Middle frontal gyrus (tissue), 1 donor: ENCODE measurements around the gene MRPL51.
"Not testable (repeated sequence)": the region's sequence is repeated elsewhere in the genome, so short reads cannot be mapped to it uniquely, and the experiment has no call there.

Source experiments
- DNase-seq: peaks from one replicate; pipeline ENCODE4 v3.0.0-alpha.2; 2015; ENCODE audit warnings: low spot score; ENCODE audit errors: extremely low spot score

MRPL51 gene

DNA sequence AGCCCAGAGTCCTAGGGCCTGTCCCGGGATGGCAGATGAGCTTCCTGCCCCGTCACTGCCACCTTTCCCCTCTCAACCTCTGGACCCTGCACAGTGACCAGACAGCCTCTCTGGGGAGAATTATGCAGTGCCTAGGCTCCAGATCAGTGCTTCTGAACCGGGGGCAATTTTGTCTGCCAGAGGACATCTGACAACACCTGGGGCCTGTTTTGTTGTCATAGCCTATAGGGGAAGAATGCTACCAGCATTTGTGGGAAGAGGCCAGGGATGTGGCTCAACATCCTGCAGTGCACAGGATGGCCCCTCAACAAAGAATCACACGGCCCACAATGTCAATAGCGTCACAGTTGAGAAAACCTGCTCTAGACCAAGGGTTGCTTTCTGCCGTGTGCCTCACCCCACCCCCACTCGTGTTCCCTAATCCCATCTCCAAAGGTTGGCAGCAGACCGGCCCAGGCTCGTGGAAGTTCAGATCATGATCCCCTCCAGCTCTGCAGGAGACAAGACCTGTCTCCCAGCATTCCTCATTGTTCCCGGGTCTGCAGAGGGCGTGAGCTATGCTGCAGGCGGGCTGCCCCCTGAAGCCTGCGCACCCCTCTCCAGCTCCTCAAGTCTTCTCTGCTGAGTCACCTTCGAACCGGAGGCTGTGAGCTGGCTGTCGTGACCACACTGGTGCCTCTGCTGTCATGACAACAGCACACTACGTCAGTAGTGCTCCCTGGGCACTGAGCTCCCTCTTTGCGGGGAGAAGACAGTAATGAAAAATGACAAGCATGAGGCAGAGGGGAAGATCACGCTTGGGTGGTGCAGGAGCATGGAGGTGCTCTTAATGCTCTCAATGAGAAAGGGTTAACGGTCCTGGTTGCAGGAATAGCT, 39.2 kb upstream of the MRPL51 start:
- DNase-seq, result peak; percentile 76

DNA sequence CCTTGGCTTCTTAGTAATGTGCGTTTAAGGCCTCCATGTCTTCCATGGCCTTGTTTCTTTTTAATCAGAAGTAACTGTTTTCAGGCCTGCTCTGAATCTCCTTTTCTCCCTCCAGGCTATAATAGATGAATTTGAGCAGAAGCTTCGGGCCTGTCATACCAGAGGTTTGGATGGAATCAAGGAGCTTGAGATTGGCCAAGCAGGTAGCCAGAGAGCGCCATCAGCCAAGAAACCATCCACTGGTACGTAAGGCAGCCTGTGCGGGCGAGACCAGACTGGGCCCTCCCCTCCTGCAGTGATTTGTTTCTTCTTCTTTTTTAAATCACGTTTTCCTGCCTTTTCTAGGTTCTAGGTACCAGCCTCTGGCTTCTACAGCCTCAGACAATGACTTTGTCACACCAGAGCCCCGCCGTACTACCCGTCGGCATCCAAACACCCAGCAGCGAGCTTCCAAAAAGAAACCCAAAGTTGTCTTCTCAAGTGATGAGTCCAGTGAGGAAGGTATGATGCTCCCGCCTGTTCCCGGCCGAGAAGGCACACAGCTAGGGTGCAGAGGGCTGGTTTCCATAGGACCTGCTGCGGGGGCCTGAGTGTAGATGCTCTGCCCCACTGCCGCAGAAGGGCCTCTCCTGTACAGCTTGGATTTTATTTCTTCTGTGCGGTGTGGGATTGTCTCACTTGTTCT, 37.7 kb upstream of the MRPL51 start:
- DNase-seq, result no peak

DNA sequence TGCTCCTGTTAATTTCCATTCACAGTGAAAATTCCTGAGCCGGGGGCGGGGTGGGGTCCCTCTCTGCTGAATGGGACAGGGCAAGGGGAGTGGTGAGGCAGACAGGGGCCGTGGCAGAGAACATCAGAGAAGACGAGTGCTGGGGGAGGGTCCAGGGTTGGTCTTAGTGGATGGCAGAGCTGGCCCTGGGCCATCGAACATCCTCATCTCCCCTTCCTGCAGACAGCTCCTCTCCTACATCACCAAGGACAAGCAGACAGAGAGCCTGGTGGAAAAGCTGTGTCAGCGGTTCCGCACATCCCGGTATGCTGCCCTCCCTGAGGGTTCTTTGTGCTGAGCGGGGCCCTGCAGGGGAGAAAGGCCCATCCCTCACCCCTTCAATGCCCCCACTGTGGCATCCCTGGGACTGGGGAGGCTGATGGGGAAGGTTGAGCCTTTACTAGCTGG, 36.3 kb upstream of the MRPL51 start:
- no peak for DNase-seq

DNA sequence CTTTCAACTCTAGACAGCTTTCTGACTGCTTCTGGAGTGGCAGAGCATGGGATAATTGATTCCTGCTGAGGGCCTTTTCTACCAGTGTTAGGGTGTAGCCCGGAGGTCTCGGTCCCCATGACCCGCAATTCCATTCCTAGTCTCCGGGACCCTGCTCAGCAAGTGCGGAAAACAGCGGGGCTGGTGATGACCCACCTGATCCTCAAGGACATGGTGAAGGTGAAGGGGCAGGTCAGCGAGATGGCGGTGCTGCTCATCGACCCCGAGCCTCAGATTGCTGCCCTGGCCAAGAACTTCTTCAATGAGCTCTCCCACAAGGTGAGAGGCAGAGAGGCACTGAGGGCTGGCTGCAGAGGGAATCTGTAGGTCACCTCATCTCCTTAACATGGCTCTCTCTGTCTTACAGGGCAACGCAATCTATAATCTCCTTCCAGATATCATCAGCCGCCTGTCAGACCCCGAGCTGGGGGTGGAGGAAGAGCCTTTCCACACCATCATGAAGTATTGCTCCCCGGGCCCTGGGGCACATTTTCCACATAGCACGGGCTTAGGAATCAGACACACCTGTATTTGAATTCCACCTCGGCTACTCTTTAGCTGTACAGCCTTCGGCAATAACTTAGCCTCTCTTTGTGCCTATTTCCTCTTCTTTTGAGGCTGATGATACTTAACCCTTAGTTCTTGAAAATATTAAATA, 35.6 kb upstream of the MRPL51 start:
- no peak for DNase-seq

DNA sequence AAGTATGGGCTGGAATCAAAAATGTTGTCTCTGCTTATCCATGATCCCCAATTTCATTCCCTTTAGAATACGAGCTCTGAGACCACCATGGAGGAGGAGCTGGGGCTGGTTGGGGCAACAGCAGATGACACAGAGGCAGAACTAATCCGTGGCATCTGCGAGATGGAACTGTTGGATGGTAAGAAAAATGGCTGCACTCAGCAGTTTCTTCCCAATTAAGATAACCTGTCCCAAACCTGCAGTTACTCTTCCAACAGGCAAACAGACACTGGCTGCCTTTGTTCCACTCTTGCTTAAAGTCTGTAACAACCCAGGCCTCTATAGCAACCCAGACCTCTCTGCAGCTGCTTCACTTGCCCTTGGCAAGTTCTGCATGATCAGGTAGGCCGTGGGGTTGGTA, 34.6 kb upstream of the MRPL51 start:
- no peak for DNase-seq

DNA sequence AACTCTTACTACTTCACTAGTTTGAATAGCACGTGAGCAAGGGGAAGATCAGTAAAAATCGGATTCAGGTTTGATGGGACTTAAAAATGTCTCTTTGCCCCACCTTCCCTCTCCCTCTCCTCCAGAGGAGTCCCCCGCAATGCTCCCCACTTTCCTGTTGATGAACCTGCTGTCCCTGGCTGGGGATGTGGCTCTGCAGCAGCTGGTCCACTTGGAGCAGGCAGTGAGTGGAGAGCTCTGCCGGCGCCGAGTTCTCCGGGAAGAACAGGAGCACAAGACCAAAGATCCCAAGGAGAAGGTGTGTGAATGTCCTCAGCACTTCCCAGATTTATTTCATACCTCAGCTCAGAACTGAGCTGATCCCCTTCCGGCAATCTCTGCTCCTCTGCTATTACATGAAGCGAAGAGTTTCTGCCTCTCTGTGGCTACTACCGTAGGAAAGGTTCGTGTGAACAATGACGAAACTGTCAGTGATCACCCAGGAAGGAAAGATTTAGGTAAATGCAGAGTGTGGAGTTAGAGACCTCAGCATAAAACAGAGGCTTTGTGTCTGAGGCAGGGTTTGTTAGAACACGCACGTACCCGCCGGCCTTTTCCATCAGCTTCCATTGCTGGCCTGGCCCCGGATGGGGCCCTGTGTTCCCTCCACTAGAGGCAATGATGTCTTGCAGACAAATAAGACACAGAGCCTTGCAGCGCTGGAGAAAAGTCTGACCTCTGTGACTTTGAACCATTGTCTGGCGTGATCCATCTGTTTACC, 33.9 kb upstream of the MRPL51 start:
- no peak for DNase-seq

DNA sequence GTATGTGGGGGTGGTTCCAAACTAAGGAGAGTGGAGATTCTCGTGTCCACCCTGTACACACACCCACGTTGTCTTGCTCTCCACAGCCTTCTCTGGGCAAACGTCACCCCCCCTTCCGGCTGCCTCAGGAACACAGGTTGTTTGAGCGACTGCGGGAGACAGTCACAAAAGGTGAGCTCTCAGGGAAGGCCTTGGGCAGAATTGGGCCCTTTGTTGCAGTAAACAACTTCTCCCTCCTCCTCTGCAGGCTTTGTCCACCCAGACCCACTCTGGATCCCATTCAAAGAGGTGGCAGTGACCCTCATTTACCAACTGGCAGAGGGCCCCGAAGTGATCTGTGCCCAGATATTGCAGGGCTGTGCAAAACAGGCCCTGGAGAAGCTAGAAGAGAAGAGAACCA, 33.1 kb upstream of the MRPL51 start:
- no peak for DNase-seq

DNA sequence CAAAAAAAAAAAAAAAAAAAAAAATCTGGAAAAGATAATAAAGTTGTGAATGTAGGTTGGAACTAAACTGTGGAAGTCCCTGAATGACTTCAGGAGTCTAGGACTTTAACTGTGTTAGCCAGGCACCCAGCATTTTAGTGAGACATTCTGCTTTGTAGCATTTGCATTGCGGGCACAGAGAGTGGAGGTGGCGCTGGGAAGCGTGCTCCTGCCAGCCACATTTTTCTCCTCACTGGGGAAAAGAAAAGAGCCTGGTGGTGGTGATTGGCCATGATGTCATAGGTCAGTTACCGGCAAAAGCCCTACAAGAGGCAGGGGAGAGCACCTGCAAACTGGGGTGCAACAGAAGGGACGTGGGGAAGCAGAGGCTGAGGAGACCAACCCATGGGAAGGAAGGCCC, 31.6 kb upstream of the MRPL51 start:
- DNase-seq, result no peak

DNA sequence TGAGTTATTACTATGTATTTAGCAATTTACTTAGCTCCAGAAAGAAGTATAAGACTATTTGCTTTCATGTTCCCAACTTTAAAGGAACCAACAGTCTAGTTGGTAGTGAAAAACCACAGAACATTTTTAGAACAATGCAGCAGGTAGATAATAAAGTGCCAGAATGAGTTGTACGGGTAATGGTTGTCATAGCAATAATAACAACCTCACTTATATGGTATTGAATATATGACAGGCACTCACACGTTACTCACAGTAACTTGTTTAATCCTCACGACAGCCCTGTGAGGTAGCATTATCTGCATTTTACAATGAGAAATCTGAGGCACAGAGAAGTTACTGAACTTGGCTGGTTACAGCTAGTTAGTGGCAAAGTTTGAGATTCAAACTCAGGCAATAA, 30.6 kb upstream of the MRPL51 start:
- DNase-seq, result no peak

DNA sequence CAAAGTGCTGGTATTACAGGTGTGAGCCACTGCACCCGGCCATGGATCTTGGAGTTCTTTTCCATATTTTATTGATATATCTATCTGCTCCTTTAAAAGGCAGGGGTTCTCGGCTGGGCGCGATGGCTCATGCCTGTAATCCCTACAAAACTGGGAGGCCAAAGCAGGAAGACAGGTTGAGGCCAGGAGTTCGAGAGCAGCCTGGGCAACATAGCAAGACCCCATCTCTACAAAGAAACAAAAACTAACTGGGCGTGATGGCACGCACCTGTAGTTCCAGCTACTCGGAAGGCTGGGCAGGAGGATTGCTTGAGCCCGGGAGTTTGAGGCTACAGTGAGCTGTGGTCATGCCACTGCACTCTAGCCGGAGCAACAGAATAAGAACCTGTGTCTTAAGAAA, 29.1 kb upstream of the MRPL51 start:
- DNase-seq, result no peak

DNA sequence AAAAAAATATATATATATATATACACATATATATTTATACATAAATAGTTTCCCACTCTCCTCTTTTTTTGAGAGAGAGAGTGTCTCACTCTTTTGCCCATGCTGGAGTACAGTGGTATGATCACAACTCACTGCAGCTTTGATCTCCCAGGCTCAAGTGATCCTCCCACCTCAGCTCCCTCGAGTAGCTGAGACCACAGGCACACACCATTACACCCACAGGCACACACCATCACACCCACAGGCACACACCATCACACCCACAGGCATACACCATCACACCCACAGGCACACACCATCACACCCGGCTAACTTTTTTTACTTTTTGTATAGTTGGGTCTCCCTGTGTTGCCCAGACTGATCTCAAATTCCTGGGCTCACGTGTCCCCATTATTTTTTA, 27.1 kb upstream of the MRPL51 start:
- no peak for DNase-seq

DNA sequence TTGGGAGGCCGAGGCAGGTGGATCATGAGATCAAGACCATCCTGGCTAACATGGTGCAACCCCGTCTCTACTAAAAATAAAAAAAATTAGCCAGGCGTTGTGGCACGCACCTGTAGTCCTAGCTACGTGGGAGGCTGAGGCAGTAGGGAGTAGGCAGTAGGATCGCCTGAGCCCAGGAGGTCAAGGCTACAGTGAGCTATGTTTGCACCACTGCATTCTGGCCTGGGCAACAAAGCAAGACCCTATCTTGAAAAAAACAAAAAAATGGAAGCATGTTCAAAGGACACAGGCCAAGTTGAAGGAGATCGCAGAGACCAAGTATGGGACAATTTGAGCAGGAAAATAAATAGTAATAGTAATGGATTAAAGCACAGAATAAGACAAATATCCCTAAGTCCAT, 15.0 kb upstream of the MRPL51 start:
- DNase-seq, result no peak

DNA sequence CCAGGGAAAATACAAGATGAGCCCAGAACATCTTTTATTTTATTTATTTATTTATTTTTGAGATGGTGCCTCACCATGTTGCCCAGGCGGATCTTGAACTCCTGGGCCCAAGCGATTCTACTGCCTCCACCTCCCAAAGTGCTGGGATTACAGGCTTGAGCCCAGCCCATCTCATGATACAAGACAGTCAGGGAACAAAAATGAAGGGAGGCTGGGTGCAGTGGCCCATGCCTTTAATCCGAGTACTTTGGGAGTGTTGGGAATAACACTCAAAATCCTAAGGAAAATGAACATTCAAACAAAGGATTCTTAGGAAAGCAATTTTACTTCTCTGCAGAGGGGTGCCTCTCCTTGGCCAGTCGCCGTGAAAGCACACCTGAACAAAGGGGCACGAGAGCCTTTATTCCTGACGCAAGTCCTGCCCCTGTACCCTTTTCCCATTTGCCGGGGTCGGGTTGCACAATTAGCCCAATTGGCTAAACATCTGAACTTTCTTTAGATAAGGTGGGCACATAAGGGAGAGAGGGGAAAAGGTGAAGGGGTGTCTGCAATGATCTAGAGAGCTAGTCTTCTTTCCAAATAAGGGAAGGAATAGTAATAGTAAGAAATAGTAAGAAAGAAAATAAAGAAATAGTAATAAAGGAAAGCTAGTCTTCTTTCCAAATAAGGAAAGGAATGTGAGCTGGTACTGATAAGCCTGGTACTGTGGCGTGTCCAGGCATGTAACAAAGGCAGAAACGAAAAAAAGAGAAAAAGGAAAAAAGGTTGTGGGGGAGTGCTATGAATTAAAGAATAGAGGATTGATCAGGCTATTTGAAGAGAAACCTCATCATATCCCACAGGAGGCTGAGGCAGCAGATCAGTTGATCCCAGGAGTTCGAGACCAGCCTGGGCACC, 14.3 kb upstream of the MRPL51 start:
- no peak for DNase-seq

DNA sequence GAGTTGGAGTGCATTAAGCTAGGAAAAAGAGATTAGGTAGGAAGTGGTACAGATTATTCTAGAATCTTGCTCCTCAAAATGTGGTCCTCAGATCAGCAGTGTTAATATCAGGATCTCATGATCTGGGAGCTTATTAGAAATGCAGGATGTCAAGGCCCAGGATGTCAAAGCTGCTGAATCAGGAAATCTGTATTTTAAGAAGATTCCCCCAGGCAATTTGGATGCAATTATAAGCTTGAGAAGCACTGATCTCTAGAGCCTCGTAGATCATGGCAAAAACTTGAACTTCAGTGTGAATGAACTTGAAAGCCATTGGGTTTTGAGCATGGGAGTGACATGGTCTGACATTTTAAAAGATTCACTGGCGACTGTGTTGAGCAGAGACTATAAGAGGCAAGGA, 7.4 kb upstream of the MRPL51 start:
- no peak for DNase-seq

DNA sequence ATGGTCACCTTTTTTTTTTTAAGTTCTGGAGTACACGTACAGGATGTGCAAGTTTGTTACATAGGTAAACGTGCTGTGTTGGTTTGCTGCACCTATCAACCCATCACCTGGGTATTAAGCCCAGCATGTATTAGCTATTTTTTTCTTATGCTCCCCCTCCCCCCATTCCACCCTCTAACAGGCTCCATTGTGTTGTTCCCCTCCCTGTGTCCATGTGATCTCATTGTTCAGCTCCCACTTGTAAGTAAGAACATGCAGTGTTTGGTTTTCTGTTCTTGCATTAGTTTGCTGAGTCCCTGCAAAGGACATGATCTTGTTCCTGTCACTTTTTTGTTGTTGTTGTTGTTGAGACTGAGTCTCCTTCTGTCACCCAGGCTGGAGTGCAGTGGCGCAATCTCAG, 4.2 kb upstream of the MRPL51 start:
- DNase-seq, result not testable (repeated sequence)

DNA sequence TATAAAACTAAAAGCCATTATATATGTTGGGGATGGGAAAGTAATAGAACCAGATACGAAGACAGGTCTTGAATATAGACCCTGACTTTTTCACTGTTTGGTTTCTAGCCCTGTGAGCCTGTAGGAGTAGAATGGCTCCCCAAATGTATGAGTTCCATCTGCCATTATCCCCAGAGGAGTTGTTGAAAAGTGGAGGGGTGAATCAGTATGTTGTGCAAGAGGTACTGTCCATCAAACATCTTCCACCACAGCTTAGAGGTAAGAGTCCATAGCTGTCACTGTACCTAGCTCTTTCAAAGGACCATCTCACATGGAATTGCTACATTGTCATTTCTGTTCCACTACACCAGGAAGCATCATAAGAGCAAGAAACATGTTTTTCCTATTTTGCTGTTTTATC, 1.9 kb upstream of the MRPL51 start:
- DNase-seq, result no peak

DNA sequence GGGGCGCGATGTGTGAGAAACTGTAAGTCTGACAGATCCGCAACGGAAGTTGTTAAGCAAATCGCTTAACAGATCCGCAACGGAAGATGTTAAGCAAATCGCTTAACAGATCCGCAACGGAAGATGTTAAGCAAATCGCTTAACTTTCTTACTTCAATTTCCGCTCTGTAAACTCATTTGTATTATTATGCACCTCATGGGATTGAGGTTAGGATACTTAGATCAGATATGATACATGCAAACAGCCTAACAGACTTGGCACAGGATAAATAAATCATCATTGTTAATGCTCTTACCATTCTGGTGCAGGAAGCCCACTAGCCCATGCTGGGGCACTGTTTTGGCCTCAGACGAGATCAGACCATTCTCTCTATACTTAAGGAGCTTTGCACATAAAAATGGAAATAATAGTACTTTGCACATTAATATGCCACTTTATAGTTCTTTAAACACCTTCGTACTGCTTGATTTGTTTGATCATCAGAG, 1.2 kb upstream of the MRPL51 start:
- DNase-seq, result no peak

DNA sequence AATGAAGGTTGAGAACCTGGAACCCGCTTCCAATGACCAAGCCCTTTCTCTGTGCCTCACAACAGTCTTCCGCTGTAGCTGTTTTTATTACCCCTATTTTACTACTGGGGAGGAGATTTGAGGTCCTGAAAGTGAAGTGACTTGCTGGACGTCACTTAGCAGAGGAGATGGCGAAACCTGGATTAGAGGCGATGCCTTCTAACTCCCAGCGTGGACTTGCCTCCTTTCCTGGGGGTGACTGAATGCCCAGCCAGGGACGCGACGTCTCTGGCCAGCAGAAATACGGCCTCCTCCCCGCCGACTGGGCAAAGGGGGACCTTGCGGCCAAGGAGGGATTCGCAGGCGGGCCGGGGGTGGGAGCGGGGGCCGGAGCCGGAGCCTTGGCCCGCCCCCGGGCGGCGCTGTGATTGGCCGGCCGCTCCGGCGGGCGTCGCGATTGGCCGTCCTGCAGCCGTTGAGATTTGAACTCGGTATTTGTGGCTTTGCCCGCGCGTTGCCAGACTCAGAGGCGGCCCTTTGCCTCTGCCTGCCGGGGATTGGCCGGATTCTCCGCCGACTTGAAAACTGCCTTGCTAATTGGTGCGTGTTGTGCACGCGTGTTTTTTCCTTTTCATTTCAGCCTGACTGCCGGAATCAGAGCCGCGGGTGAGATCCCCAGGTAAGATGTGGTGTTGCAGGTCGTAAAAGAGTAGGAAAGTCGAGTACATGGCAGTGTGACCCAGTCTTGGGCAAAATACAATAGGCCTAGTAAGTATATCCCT, 615 bp upstream of the MRPL51 start, which contains the start of gene NCAPD2:
Gene NCAPD2 (plus strand): TSS at position 606 of the 761 bp plus-strand sequence. CDS start 997 bp downstream, outside the sequence.
- DNase-seq, result peak; percentile 93

DNA sequence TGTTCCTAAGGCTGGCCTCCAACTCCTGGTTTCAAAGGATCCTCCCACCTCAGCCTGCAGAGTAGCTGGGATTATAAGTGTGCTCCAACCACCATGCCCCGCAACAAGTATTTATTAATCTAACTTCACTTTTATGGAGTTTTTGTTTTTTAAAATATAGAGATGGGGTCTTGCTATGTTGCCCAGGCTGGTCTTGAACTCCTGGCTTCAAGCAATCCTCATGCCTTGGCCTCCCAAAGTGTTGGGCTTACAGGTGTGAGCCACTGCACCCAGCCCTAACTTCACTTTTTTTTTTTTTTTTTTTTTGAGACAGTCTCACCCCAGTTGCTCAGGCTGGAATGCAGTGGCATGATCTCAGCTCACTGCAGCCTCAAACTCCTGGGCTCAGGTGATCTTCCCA, 2.4 kb downstream of the MRPL51 start:
- not testable (repeated sequence) for DNase-seq
